ENCODE results near the gene RRP8. TPM values are rescaled to one million over a fixed set of nuclear protein-coding genes. Genes with fewer than 3 reads are reported as not detected.

The RRP8 gene
- total and polyA plus RNA-seq, 2 of the 8 experiments (the other 6 are each of a cell fraction or from before 2014, with no cell fraction given): 4.2 to 14.9 TPM

GRCh38 chr11:6603287-6604080 lies at the start of gene RRP8, which contains the start of gene ILK (continued):
- 0 out of 2 replicates have a peak, but pooled peaks have one; percentile 16 for TF ChIP-seq GABPA (IDR thresholded peaks at IDR 0.05; ENCODE audit: borderline replicate concordance, insufficient read depth, low read length)
- TF ChIP-seq CREB1 (IDR thresholded peaks at IDR 0.05): peak; percentile 71; the same call in 1 of the 2 replicates
- no peak for TF ChIP-seq SIX5 (IDR thresholded peaks at IDR 0.05; ENCODE audit: low read depth, low read length)
- TF ChIP-seq CTBP2 (IDR thresholded peaks at IDR 0.05; ENCODE audit: borderline replicate concordance, insufficient read depth, insufficient read length, low read length): peak; percentile 75
- 0 out of 2 replicates have a peak, but pooled peaks have one; percentile 45 for TF ChIP-seq SP1 (IDR thresholded peaks at IDR 0.05; ENCODE audit: low read depth, low read length)
- no peak for TF ChIP-seq HDAC6 (IDR thresholded peaks at IDR 0.05; ENCODE audit: low read depth, low read length)
- peak; percentile 68; the same call in 1 of the 2 replicates for TF ChIP-seq POLR2AphosphoS5 (IDR thresholded peaks at IDR 0.05; ENCODE audit: low read depth, low read length)
- no peak for TF ChIP-seq ATF2 (IDR thresholded peaks at IDR 0.05; ENCODE audit: low read length)
- TF ChIP-seq SRF (IDR thresholded peaks at IDR 0.05; ENCODE audit: low read depth, low read length): no peak
- 0 out of 2 replicates have a peak, but pooled peaks have one; percentile 7 for TF ChIP-seq KDM5A (IDR thresholded peaks at IDR 0.05; ENCODE audit: low read length)
- TF ChIP-seq POLR2A (IDR thresholded peaks at IDR 0.05; ENCODE audit: control extremely low read depth in 1 of 2, low read depth in 2 of 2, low read length in 2 of 2): peak in 1 of 2 experiments; percentile 81; a peak in 2 of 3 replicates
- no peak for TF ChIP-seq RBBP5 (IDR thresholded peaks at IDR 0.05; ENCODE audit: borderline replicate concordance, low read depth, low read length)
- TF ChIP-seq CBX8 (IDR thresholded peaks at IDR 0.05; ENCODE audit: borderline replicate concordance, low read depth, low read length): no peak
- TF ChIP-seq RAD21 (IDR thresholded peaks at IDR 0.05 in 1 of 2, conservative IDR thresholded peaks at IDR 0.05 in 1 of 2; ENCODE audit: low read depth in 2 of 2, low read length in 2 of 2): peak in 1 of 2 experiments; percentile 17; a peak in 2 of 4 replicates
- peak in 1 of 2 experiments; percentile 79; a peak in 1 of 3 replicates for TF ChIP-seq EP300 (IDR thresholded peaks at IDR 0.05; ENCODE audit: borderline replicate concordance in 1 of 2, low read depth in 2 of 2, low read length in 2 of 2)
- TF ChIP-seq, protein P1, sequence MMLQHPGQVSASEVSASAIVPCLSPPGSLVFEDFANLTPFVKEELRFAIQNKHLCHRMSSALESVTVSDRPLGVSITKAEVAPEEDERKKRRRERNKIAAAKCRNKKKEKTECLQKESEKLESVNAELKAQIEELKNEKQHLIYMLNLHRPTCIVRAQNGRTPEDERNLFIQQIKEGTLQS (IDR thresholded peaks at IDR 0.05; ENCODE audit: insufficient read depth, low read depth, low read length): no peak
- TF ChIP-seq, protein P2, sequence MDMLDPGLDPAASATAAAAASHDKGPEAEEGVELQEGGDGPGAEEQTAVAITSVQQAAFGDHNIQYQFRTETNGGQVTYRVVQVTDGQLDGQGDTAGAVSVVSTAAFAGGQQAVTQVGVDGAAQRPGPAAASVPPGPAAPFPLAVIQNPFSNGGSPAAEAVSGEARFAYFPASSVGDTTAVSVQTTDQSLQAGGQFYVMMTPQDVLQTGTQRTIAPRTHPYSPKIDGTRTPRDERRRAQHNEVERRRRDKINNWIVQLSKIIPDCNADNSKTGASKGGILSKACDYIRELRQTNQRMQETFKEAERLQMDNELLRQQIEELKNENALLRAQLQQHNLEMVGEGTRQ (IDR thresholded peaks at IDR 0.05; ENCODE audit: low read length): 0 out of 2 replicates have a peak, but pooled peaks have one; percentile 5
- TF ChIP-seq MAX (IDR thresholded peaks at IDR 0.05): peak; percentile 94
- TF ChIP-seq KDM4A (IDR thresholded peaks at IDR 0.05; ENCODE audit: low read depth, low read length, severe bottlenecking): peak; percentile 73
